ENCODE results near the gene TRAM2.

TRAM2 gene

GRCh38 chr6:52541135-52541534 is 35.7 kb downstream of the TRAM2 start:
- H3K27ac ChIP-seq, result no peak overlapping the region

DNA sequence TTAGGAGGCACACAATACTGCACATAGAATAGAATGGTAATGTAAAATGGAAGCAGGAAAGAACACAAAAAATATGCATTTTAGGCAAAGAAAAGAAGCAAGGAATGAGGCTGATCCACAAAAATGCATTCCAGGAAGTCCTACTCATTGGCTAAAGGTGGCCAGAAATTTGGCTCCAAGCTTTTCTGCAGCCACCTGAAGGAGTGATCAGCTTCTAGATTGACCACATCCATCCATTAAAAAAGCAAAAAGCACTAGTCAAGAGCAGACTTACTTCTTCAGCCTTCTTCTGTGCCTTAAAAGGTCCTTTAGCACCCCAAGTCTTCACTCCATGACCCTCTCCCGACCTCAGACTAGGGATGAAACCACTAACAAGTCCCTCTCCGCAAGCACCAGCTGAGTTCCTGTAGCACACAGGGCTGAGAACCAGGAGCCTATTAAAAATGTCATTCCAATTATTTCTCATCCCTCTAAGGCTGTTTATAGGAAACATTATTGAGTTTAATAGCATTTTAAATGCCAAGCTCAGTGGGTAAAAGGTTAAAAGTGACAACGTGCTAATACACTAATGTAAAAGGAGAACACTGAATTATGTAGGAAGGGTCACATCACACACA is 36.5 kb downstream of the TRAM2 start:
- H3K9me3 ChIP-seq, result no peaks in the 10 kb centered on the region
- H3K27me3 ChIP-seq, result no peaks in the 10 kb centered on the region
- no peak overlapping the region for H3K4me3 ChIP-seq (ENCODE audit: low read depth in 1 of 2, low read length in 1 of 2)
- H3K27ac ChIP-seq, result no peak overlapping the region
- H3K4me1 ChIP-seq (ENCODE audit: control insufficient read depth in 1 of 2, insufficient read depth in 1 of 2, low read depth in 1 of 2, low read length in 1 of 2), result no peaks in the 10 kb centered on the region
- H3K36me3 ChIP-seq, result peaks cover under 1% of the 10 kb centered on the region
- TF ChIP-seq, protein P1, sequence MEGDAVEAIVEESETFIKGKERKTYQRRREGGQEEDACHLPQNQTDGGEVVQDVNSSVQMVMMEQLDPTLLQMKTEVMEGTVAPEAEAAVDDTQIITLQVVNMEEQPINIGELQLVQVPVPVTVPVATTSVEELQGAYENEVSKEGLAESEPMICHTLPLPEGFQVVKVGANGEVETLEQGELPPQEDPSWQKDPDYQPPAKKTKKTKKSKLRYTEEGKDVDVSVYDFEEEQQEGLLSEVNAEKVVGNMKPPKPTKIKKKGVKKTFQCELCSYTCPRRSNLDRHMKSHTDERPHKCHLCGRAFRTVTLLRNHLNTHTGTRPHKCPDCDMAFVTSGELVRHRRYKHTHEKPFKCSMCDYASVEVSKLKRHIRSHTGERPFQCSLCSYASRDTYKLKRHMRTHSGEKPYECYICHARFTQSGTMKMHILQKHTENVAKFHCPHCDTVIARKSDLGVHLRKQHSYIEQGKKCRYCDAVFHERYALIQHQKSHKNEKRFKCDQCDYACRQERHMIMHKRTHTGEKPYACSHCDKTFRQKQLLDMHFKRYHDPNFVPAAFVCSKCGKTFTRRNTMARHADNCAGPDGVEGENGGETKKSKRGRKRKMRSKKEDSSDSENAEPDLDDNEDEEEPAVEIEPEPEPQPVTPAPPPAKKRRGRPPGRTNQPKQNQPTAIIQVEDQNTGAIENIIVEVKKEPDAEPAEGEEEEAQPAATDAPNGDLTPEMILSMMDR (IDR thresholded peaks at IDR 0.05), result no peak

More at GRCh38 chr6:52541135-52541534, 35.7 kb downstream of the TRAM2 start:
- H3K4me3 ChIP-seq (ENCODE audit: low read depth in 1 of 2, low read length in 1 of 2), result no peak overlapping the region
- H3K27me3 ChIP-seq, result no peaks in the 10 kb centered on the region
- H3K9me3 ChIP-seq, result no peaks in the 10 kb centered on the region
- no peaks in the 10 kb centered on the region for H3K36me3 ChIP-seq
- no peaks in the 10 kb centered on the region for H3K4me1 ChIP-seq (ENCODE audit: control insufficient read depth in 1 of 2, insufficient read depth in 1 of 2, low read depth in 1 of 2, low read length in 1 of 2)
- TF ChIP-seq, protein P1 (IDR thresholded peaks at IDR 0.05), result no peak

DNA sequence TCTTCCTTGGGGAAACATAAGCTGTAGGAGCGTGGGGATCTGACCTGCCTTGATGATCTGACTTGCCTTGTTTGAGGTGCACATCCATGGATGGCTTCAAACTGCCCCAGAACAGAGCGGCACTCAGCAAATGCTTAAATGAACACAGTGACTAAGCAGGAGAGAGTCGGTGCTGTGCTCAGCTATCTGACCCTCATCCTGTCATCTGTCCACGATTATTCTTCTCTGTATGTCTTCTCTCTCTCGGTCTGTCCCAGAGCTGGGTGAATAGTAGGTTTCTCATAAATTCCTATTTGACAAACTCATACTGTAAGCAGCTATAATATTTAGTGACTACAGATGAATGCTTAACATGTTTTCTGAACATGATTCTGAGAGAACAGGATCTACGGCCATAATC is 37.3 kb downstream of the TRAM2 start:
- Histone ChIP-seq H3K4me3 (ENCODE audit: low read depth in 1 of 2, low read length in 1 of 2) (no peak overlapping the region), H3K4me1 (ENCODE audit: control insufficient read depth in 1 of 2, insufficient read depth in 1 of 2, low read depth in 1 of 2, low read length in 1 of 2) (no peaks in the 10 kb centered on the region), H3K27ac (no peak overlapping the region), H3K9me3 (no peaks in the 10 kb centered on the region), H3K36me3 (peaks cover 6% of the 10 kb centered on the region), H3K27me3 (no peaks in the 10 kb centered on the region)
- TF ChIP-seq, protein P1 (IDR thresholded peaks at IDR 0.05), result no peak

GRCh38 chr6:52538901-52539354 is 37.9 kb downstream of the TRAM2 start:
- Histone ChIP-seq H3K36me3 (peaks cover 6% of the 10 kb centered on the region), H3K27me3 (no peaks in the 10 kb centered on the region), H3K4me3 (ENCODE audit: low read depth in 1 of 2, low read length in 1 of 2) (no peak overlapping the region), H3K4me1 (ENCODE audit: control insufficient read depth in 1 of 2, insufficient read depth in 1 of 2, low read depth in 1 of 2, low read length in 1 of 2) (no peaks in the 10 kb centered on the region), H3K9me3 (no peaks in the 10 kb centered on the region), H3K27ac (no peak overlapping the region)
- TF ChIP-seq, protein P1 (IDR thresholded peaks at IDR 0.05), result no peak

GRCh38 chr6:52538252-52538900 is 38.5 kb downstream of the TRAM2 start:
- peaks cover 6% of the 10 kb centered on the region for H3K36me3 ChIP-seq
- TF ChIP-seq, protein P1 (IDR thresholded peaks at IDR 0.05), result no peak
- H3K27ac ChIP-seq, result no peak overlapping the region
- H3K4me1 ChIP-seq (ENCODE audit: control insufficient read depth in 1 of 2, insufficient read depth in 1 of 2, low read depth in 1 of 2, low read length in 1 of 2), result no peaks in the 10 kb centered on the region
- no peaks in the 10 kb centered on the region for H3K9me3 ChIP-seq
- H3K27me3 ChIP-seq, result no peaks in the 10 kb centered on the region
- H3K4me3 ChIP-seq (ENCODE audit: low read depth in 1 of 2, low read length in 1 of 2), result no peak overlapping the region

Measured in neutrophil (primary cell).